ENCODE data around the gene ZNF57.
"Not testable (repeated sequence)": the region's sequence is repeated elsewhere in the genome, so short reads cannot be mapped to it uniquely, and the experiment has no call there.

Gene ZNF57

GRCh38 chr19:2888731-2889224 is 11.9 kb upstream of the ZNF57 start:
- peak in 3 of 10 donors; percentile 30 to 87 (median 78) for DNase-seq
- intact Hi-C loops (cut with DNase I) = loop anchor here (5.0 to 10.0 kb wide), 3 partner anchors 216 to 279 kb away; no protein-coding TSS in a partner anchor

GRCh38 chr19:2890531-2890930 is 10.2 kb upstream of the ZNF57 start:
- peak in 1 of 10 donors; percentile 22 for DNase-seq
- intact Hi-C loops (cut with DNase I) = not testable (repeated sequence)

GRCh38 chr19:2896694-2897093 is 4.0 kb upstream of the ZNF57 start:
- no peak for DNase-seq
- intact Hi-C loops (cut with DNase I) = no loop called here

- DNase-seq = peak in 1 of 10 donors; percentile 70
- intact Hi-C loops (cut with DNase I) = loop anchor here (5.0 kb wide), 1 partner anchor 40 kb away; the partner anchor contains the start of gene ZNF77
These were observed 2.0 kb downstream of the ZNF57 start for GRCh38 chr19:2902590-2903218.

GRCh38 chr19:2903326-2903725 is 2.6 kb downstream of the ZNF57 start:
- intact Hi-C loops (cut with DNase I) = loop anchor here (5.0 kb wide), 1 partner anchor 39 kb away; the partner anchor contains the start of gene ZNF77
- peak in 1 of 10 donors; percentile 47 for DNase-seq

GRCh38 chr19:2905918-2906519 is 5.3 kb downstream of the ZNF57 start:
- peak in 1 of 10 donors; percentile 24 for DNase-seq
- intact Hi-C loops (cut with DNase I) = no loop called here

- peak in 1 of 10 donors; percentile 71 for DNase-seq
- intact Hi-C loops (cut with DNase I) = no loop called here
These were observed 6.0 kb downstream of the ZNF57 start for GRCh38 chr19:2906631-2907195.

- DNase-seq = no peak
- intact Hi-C loops (cut with DNase I) = no loop called here
These were observed 11.6 kb downstream of the ZNF57 start for GRCh38 chr19:2912306-2912705.

- intact Hi-C loops (cut with DNase I) = no loop called here
- DNase-seq = no peak
These were observed 16.8 kb downstream of the ZNF57 start for GRCh38 chr19:2917275-2918184.

GRCh38 chr19:2922987-2923386 is 22.3 kb downstream of the ZNF57 start:
- no peak for DNase-seq
- intact Hi-C loops (cut with DNase I) = no loop called here

- DNase-seq = no peak
- intact Hi-C loops (cut with DNase I) = no loop called here
These were observed 22.8 kb downstream of the ZNF57 start for GRCh38 chr19:2923510-2923909.

- DNase-seq = peak in 1 of 10 donors; percentile 81
- intact Hi-C loops (cut with DNase I) = no loop called here
These were observed 25.8 kb downstream of the ZNF57 start for GRCh38 chr19:2926341-2927031.

GRCh38 chr19:2927032-2927430 is 26.3 kb downstream of the ZNF57 start:
- DNase-seq = no peak
- intact Hi-C loops (cut with DNase I) = no loop called here

- DNase-seq = no peak
- intact Hi-C loops (cut with DNase I) = no loop called here
These were observed 32.8 kb downstream of the ZNF57 start for GRCh38 chr19:2933490-2933910.

GRCh38 chr19:2935863-2936262 is 35.1 kb downstream of the ZNF57 start:
- DNase-seq; intact Hi-C loops (cut with DNase I): not testable (repeated sequence)

GRCh38 chr19:2942928-2943640 is 42.4 kb downstream of the ZNF57 start:
- DNase-seq = no peak
- intact Hi-C loops (cut with DNase I) = loop anchor here (5.0 kb wide), 1 partner anchor 41 kb away; the partner anchor contains the start of gene ZNF57

GRCh38 chr19:2944403-2944774 is 43.7 kb downstream of the ZNF57 start:
- DNase-seq = no peak
- intact Hi-C loops (cut with DNase I) = loop anchor here (5.0 kb wide), 1 partner anchor 42 kb away; the partner anchor contains the start of gene ZNF57

- intact Hi-C loops (cut with DNase I) = loop anchor here (5.0 kb wide), 1 partner anchor 43 kb away; the partner anchor contains the start of gene ZNF57
- DNase-seq = peak; percentile 97 to 100 (median 99)
These were observed 44.2 kb downstream of the ZNF57 start, which contains the start of gene ZNF77 for GRCh38 chr19:2944775-2945574. TSS of gene ZNF77 (minus strand) at chr19:2944971. CDS start at chr19:2944840, 131 bp downstream.

Measured in posterior cingulate gyrus (tissue), 11 donors.